Endothelial cell (in vitro differentiated cells): ENCODE measurements around the gene ADAMTSL1. TPM values are rescaled to one million over a fixed set of nuclear protein-coding genes. Genes with fewer than 3 reads are reported as not detected.

Source experiments
- DNase-seq: peaks from one replicate; pipeline ENCODE4 v3.0.0; 2021; ENCODE audit warnings: low spot score
- H3K27ac Mint-ChIP-seq: one replicate; pipeline ENCODE4 v1.8.0; 2021; ENCODE audit warnings: mixed read lengths, inconsistent platforms; ENCODE audit not compliant: unreplicated experiment
- H3K27me3 Mint-ChIP-seq: one replicate; pipeline ENCODE4 v1.8.0; 2021; ENCODE audit warnings: mild to moderate bottlenecking, moderate library complexity, mixed read lengths, inconsistent platforms; ENCODE audit not compliant: unreplicated experiment
- H3K36me3 Mint-ChIP-seq: one replicate; pipeline ENCODE4 v1.8.0; 2021; ENCODE audit warnings: mild to moderate bottlenecking, low read depth, mixed read lengths, inconsistent platforms; ENCODE audit not compliant: unreplicated experiment
- H3K4me1 Mint-ChIP-seq: one replicate; pipeline ENCODE4 v1.8.0; 2021; ENCODE audit warnings: mild to moderate bottlenecking, mixed read lengths, inconsistent platforms; ENCODE audit not compliant: unreplicated experiment
- H3K4me3 Mint-ChIP-seq: one replicate; pipeline ENCODE4 v1.8.0; 2021; ENCODE audit warnings: mild to moderate bottlenecking, mixed read lengths, inconsistent platforms; ENCODE audit not compliant: unreplicated experiment
- H3K9me3 Mint-ChIP-seq: one replicate; pipeline ENCODE4 v1.8.0; 2021; ENCODE audit warnings: mixed read lengths, inconsistent platforms; ENCODE audit not compliant: unreplicated experiment
- total RNA-seq: library from RNA; stranded (reverse); fragmentation: NEBNext Ultra II Directional; extraction: Animal tissue kit (Norgen Biotek cat#: 25700); gene quantifications from one replicate; pipeline ENCODE4 v1.2.1, GENCODE V29; 2021; ENCODE audit not compliant: unreplicated experiment
- TF ChIP-seq, protein P1 (sequence below): fragments of 200-600 bp; sonication (generic); IDR thresholded peaks from one replicate; pipeline ENCODE4 v1.5.0; 2021; ENCODE audit warnings: antibody characterized with exemption; ENCODE audit not compliant: unreplicated experiment

The ADAMTSL1 gene
- total RNA-seq, 1 donor from 2014 or later = 18.2 TPM

DNA sequence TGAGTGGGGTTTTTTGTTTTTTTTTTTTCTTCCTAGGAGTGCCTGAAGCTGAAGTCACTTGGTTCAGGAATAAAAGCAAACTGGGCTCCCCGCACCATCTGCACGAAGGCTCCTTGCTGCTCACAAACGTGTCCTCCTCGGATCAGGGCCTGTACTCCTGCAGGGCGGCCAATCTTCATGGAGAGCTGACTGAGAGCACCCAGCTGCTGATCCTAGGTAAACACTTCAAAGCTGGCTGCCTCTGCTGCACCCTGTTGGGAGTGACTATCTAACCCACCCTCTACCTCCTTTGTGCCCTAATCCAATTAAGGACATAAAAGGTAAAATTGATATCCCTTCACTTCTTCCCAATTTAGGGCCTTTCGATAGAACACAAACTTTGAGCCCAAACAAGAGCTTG lies 352.3 kb downstream of the ADAMTSL1 start:
- Mint-ChIP-seq H3K36me3 (peaks cover 10% of the 10 kb centered on the region), H3K4me1 (peaks cover 17% of the 10 kb centered on the region), H3K27ac (no peak overlapping the region), H3K9me3 (no peaks in the 10 kb centered on the region), H3K4me3 (no peak overlapping the region), H3K27me3 (peaks cover 2% of the 10 kb centered on the region)
- TF ChIP-seq, protein P1, sequence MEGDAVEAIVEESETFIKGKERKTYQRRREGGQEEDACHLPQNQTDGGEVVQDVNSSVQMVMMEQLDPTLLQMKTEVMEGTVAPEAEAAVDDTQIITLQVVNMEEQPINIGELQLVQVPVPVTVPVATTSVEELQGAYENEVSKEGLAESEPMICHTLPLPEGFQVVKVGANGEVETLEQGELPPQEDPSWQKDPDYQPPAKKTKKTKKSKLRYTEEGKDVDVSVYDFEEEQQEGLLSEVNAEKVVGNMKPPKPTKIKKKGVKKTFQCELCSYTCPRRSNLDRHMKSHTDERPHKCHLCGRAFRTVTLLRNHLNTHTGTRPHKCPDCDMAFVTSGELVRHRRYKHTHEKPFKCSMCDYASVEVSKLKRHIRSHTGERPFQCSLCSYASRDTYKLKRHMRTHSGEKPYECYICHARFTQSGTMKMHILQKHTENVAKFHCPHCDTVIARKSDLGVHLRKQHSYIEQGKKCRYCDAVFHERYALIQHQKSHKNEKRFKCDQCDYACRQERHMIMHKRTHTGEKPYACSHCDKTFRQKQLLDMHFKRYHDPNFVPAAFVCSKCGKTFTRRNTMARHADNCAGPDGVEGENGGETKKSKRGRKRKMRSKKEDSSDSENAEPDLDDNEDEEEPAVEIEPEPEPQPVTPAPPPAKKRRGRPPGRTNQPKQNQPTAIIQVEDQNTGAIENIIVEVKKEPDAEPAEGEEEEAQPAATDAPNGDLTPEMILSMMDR = no peak
- no peak for DNase-seq

DNA sequence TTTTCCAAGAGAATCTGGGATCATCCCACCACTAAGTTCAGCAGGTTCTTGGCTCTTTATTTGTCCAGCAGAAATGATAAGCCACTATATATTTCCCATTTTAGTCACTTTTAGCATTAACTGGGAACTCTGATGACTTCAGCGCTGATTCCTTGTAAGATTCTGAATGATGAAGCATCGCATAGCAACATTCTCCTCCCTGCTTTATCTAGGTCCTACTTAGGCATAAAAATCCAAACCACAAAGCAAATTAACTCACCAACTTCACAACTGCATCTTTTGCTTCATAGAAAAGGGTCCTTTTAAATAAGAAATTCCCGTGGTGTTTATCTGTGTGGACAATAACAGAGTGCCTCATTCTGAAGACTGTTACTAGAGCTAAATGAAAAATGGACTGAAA lies 355.1 kb downstream of the ADAMTSL1 start:
- Mint-ChIP-seq H3K36me3 (peaks cover 5% of the 10 kb centered on the region), H3K9me3 (no peaks in the 10 kb centered on the region), H3K4me3 (no peak overlapping the region), H3K4me1 (peaks cover 17% of the 10 kb centered on the region), H3K27me3 (peaks cover 2% of the 10 kb centered on the region), H3K27ac (no peak overlapping the region)
- TF ChIP-seq, protein P1 = no peak
- DNase-seq = no peak

DNA sequence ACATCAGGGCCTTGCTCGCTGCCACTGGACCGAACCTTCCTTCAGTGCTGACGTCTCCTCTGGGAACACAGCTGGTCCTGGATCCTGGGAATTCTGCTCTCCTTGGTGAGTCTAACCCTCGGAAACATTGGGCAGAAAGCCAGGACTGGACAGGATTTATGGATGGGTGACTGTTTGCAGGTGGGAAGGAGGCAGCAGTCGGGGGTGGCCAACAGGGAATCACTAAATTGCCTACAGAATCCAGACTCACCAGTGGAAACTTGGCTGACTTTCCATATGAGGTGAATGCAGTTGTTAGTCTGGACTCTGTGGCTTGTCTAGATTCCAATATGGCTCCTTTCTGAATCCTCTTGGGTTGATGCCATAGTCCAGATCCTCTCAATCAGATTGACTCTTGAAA lies 355.9 kb downstream of the ADAMTSL1 start:
- DNase-seq = no peak
- TF ChIP-seq, protein P1 = no peak
- H3K27ac Mint-ChIP-seq = no peak overlapping the region
- no peaks in the 10 kb centered on the region for H3K9me3 Mint-ChIP-seq
- no peak overlapping the region for H3K4me3 Mint-ChIP-seq
- peaks cover 17% of the 10 kb centered on the region for H3K4me1 Mint-ChIP-seq
- peaks cover 2% of the 10 kb centered on the region for H3K27me3 Mint-ChIP-seq
- peaks cover 5% of the 10 kb centered on the region for H3K36me3 Mint-ChIP-seq

DNA sequence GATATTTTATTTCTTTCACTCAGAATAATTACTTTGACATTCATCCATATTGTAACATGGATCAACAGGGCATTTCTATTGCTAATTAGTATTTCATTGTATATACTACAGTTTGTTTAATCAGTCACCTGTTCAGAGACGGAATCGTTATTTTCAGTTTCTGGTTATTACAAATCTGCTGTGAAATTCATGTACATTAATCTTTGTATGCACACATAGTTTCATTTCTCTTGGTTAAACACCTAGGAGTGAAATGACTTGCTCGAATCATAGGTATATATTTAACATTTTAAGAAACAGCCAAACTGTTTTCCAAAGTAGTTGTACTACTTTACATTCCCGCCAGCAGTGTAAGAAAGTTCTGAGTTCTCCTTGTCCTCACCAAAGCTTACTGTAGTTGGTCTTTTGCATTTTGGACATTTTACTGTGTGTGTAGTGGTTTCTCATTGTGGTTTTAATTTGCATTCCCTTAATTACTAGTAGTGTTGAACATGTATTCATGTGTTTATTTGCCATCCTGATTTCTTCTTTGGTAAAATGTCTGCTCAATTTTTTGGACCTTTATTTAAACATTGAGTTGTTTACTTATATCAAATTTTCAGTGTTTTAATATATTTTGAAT lies 360.9 kb downstream of the ADAMTSL1 start:
- no peak overlapping the region for H3K4me3 Mint-ChIP-seq
- no peaks in the 10 kb centered on the region for H3K27me3 Mint-ChIP-seq
- H3K4me1 Mint-ChIP-seq = no peaks in the 10 kb centered on the region
- no peaks in the 10 kb centered on the region for H3K36me3 Mint-ChIP-seq
- no peak for DNase-seq
- no peaks in the 10 kb centered on the region for H3K9me3 Mint-ChIP-seq
- TF ChIP-seq, protein P1 = no peak
- no peak overlapping the region for H3K27ac Mint-ChIP-seq

DNA sequence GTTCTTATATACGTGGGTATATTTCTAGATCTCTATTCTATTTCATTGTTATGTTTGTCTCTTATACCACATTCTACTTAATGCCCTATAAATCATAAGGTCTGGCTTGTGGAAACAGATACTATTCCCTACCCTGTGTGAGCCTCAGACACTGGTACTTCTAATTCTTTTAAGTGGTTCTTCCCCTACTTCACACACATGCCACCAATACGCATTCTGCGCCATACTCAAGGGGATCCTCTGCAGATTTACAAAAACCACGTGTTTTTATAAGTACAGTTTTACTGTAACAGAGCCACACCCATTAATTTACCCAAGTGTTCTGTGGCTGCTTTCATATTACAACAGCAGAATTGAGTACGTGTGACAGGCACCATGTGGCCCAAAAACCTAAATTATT lies 363.4 kb downstream of the ADAMTSL1 start:
- H3K36me3 Mint-ChIP-seq = no peaks in the 10 kb centered on the region

More for the DNA sequence above, 363.4 kb downstream of the ADAMTSL1 start:
- Mint-ChIP-seq H3K4me1 (no peaks in the 10 kb centered on the region), H3K4me3 (no peak overlapping the region), H3K27ac (no peak overlapping the region), H3K9me3 (no peaks in the 10 kb centered on the region), H3K27me3 (peaks cover 1% of the 10 kb centered on the region)
- TF ChIP-seq, protein P1 = no peak
- no peak for DNase-seq
